GM21737 (cell line): ENCODE results near the gene MARCHF6.
"Not testable (repeated sequence)": the region's sequence is repeated elsewhere in the genome, so short reads cannot be mapped to it uniquely, and the experiment has no call there.

Source experiments
- ATAC-seq: cut with Tn5 transposase; IDR thresholded peaks from one replicate; pipeline ENCODE4 v1.9.1; 2021; ENCODE audit warnings: mild to moderate bottlenecking, moderate library complexity; ENCODE audit not compliant: unreplicated experiment

MARCHF6 gene

GRCh38 chr5:10353241-10354047 lies at the start of gene MARCHF6:
MARCHF6 (plus strand) TSS chr5:10353695; CDS start chr5:10353899, 204 bp downstream.
- peak; percentile 86 for ATAC-seq

- ATAC-seq = no peak
Measured at GRCh38 chr5:10303699-10304170, 49.8 kb upstream of the MARCHF6 start.

GRCh38 chr5:10304932-10305331 lies 48.6 kb upstream of the MARCHF6 start:
- no peak for ATAC-seq

- ATAC-seq = no peak
Measured at GRCh38 chr5:10306114-10306513, 47.4 kb upstream of the MARCHF6 start.

- no peak for ATAC-seq
Measured at GRCh38 chr5:10306806-10307205, 46.7 kb upstream of the MARCHF6 start.

GRCh38 chr5:10307206-10308148 lies 46.0 kb upstream of the MARCHF6 start, which contains the start of gene CMBL:
CMBL (minus strand) TSS chr5:10307902; CDS start chr5:10290762, 17,140 bp downstream.
- peak; percentile 67 for ATAC-seq

GRCh38 chr5:10308844-10309243 lies 44.7 kb upstream of the MARCHF6 start:
- ATAC-seq = no peak

- ATAC-seq = no peak
Measured at GRCh38 chr5:10310066-10310779, 43.3 kb upstream of the MARCHF6 start.

GRCh38 chr5:10310835-10311570 lies 42.5 kb upstream of the MARCHF6 start:
- not testable (repeated sequence) for ATAC-seq

GRCh38 chr5:10311595-10312425 lies 41.7 kb upstream of the MARCHF6 start:
- ATAC-seq = no peak

- no peak for ATAC-seq
Measured at GRCh38 chr5:10315201-10315600, 38.3 kb upstream of the MARCHF6 start.

- no peak for ATAC-seq
Measured at GRCh38 chr5:10315824-10316509, 37.5 kb upstream of the MARCHF6 start.

GRCh38 chr5:10317825-10318682 lies 35.4 kb upstream of the MARCHF6 start:
- no peak for ATAC-seq

- no peak for ATAC-seq
Measured at GRCh38 chr5:10319202-10319851, 34.2 kb upstream of the MARCHF6 start.

- no peak for ATAC-seq
Measured at GRCh38 chr5:10320793-10321192, 32.7 kb upstream of the MARCHF6 start.

GRCh38 chr5:10321882-10322281 lies 31.6 kb upstream of the MARCHF6 start:
- no peak for ATAC-seq
